Activated CD8-positive, alpha-beta memory T cell treated with anti-CD3 and anti-CD28 coated beads for 48 hours (primary cell): Measurements from ENCODE around the gene FOXO3.

Source experiments
- DNase-seq, 3 experiments: peaks; one replicate each; pipeline ENCODE4 v3.0.0-alpha.2; 2020; ENCODE audit warnings: low read depth in 2 of 3, low spot score in 2 of 3

The FOXO3 gene

GRCh38 chr6:108626777-108627176 is 66.1 kb downstream of the FOXO3 start:
- no peak for DNase-seq

DNA sequence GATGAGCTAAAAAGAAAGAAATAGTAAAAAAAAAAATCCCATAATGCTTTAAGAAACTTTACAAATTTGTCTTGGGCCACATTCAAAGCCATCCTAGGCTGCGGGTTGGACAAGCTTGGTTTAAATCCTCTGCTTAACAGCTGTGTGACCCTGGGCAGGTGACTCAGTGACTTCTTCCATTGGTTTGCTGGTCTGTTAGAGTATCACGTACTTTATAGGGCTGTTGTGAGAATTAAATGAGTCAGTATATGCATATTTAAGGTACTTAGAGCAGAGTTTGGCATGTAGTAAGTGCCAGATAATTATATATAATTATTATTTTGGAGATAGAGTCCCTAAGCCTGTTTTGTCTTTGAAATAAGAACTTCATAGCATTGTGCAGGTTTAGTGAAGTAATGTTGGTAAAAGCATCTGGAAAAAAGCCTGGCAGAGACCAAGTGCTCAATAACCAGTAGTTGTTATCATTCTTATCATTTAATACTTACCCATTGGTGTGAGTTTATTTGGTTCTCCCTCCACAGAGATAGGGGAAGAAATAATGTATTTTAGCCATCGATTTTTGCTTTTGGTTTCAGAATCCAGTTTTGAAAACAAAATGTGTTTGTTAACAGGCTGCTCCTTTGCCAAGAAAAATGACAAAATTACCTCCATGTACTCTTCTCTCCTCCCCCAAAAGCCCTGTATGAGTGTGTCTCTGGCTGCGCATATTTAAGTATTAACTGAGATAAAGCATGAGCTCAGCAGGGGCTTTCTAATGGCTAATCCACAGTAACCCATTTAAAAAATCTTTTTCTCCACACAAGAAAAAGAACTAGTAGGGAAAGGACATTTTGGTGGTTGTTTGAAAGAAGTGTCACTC is 67.2 kb downstream of the FOXO3 start:
- no peak for DNase-seq

DNA sequence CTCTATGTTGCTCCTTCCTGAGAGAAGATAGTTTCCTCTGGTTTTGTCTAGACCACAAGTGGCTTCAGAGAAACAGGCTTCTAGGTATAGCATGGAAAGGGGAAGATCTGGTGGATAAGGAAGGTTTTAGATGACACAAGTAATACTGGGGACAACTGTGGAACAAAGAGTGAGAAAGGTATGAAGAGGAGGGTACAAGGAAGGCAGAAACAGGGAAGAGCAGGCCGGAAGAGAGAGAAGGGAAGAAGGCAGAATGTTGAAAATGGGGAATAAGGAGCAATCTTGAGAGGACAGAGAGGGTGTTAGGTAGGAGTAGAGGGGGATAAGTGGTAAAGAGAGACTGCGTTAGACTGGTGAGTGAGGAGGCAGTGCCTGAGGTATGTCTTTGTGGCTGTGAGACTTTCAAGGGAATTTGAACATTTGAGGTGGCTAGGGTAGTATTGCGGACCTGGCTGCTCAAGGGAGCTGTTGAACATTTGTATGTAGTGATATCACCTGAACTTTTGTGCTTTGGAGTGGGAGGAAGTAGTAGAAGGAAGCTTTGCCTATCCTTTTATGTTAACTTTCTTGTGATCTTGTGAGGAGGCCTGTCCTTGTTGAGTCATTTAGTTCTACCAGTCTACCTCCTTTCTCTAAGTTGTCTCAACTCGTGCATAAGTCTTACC is 69.5 kb downstream of the FOXO3 start:
- DNase-seq, result no peak

GRCh38 chr6:108632441-108632840 is 71.7 kb downstream of the FOXO3 start:
- DNase-seq, result no peak

GRCh38 chr6:108633436-108633835 is 72.7 kb downstream of the FOXO3 start:
- no peak for DNase-seq

DNA sequence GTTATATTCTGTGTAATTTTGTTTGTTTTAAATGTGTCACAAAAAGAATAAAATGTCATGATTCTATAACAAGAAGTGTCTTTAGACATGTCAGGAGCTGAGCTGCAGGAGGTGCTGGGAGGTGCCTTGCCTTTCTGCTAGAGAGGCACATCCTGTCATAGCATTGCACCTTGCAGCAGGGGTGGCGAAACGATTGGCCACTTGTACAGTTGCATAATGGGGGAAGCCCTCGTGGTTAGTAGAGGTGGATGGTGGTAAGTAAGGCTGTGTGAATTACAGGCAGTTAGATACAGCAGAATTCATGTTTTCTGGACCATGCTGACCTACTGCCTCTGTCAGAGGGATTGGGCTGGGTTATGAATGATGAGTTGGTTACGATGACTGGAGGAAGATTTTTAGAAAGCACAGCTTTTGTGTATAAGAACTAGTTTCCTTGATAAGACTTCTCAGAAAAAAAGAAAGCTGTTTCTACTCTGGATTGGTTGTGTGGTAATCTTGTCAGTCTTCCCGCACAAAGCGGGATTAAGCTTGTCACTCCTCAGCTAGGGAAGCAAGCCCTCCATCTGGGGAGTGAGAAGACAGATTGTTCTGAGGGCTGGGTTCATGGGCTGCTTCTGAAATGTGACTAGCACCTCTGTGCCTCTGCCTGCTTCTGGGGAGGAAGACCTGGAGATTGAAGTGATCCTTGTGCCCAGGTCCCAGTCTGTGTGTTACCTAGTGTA is 74.9 kb downstream of the FOXO3 start:
- no peak for DNase-seq

GRCh38 chr6:108637963-108638362 is 77.2 kb downstream of the FOXO3 start:
- no peak for DNase-seq

DNA sequence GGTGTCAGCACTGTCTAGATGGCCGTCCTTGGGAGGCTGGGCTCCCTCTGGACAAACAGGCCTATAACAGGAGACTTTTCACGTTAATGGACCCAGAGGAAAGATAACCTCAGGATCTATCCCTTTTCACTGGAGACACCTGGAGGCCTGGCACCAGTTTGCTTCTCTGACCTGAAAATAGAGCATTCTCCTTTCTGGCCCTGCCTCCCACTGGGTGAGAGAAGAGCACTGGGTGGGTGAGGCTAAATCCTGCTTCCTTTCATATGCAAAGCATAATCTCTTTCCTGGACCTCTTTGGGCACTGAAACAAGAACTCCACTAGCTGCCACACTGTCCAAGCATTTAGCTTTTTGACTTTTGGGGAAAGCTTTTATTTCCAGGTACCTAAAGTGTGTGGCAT is 78.3 kb downstream of the FOXO3 start:
- no peak for DNase-seq

DNA sequence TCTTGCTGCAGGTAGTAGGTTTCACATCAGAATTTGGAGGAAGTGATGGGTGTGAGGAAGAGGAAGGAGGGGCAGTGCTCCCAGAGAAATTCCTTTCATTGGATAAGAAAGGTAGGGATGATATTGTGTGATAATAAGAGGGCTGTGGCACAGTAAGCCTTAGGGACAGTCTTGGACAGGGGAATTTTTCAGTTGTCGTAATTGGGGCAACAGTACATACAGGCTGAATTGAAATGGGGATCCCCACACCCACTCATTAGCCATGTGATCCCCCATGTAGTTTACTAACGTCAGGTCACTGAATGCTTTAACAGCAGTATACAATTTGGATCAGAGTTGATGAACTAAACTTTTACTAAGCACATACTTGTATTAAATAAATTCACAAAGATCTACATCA is 79.4 kb downstream of the FOXO3 start:
- no peak for DNase-seq

GRCh38 chr6:108643184-108643583 is 82.5 kb downstream of the FOXO3 start:
- DNase-seq, result no peak

GRCh38 chr6:108644252-108644651 is 83.5 kb downstream of the FOXO3 start:
- no peak for DNase-seq

DNA sequence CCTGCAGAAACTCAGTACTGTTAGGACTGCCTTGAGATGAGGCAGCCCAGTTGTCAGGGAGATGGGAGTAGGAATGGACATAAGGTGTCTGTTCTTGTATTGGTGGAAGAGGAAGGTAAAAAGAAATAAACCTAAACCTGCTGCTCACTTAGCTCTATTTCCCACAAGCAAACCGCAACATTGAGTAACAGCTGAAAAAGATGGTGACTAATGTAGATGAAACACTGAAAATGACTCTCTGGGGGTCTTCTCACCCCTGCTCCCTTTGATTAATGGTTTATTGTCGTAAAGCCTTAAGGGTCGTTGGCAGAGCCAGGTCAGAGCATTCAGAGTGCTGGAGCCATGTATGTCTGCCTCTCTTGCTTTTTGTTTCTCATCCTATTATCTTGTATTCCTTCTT is 87.5 kb downstream of the FOXO3 start:
- no peak for DNase-seq

DNA sequence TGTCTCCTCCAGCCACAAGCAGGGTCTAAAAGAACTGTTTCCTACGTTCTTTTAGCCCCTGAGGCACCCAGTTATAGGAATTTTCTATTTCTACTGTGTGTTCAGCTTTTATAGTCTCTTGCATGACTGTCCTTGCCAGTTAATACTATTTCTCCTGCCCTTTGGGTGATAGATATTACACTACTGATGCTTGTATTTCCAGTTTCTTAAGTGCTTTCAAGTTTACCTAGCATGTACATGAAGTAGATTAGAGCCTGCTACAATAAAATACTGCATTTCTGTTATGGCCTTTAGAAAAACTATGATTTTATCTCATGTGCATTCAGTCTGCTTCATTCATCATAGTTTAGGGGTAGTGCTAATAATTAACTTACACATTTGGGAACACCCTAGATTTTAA is 89.6 kb downstream of the FOXO3 start:
- DNase-seq, result no peak

DNA sequence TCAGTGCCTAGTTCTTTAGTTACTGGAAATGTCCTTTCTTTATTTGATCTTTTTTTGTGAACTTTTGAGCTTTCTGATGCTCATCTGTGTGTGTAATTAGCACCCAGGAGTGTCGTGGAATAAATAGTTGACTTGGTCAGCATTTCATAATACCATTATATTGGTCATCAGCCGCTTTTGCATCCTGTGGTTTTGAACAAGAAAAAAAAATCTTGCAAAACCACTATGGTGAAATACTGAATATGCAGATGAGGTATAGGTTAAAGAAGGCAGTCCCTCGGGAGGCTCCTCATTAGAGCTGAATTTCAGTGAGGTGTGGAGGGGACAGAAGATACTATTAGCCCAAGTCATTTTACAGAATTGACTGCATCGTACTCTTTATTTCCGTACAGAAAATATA is 90.1 kb downstream of the FOXO3 start:
- no peak for DNase-seq

GRCh38 chr6:108651340-108652227 is 90.9 kb downstream of the FOXO3 start:
- DNase-seq, result no peak

GRCh38 chr6:108652375-108652774 is 91.7 kb downstream of the FOXO3 start:
- DNase-seq, result no peak

DNA sequence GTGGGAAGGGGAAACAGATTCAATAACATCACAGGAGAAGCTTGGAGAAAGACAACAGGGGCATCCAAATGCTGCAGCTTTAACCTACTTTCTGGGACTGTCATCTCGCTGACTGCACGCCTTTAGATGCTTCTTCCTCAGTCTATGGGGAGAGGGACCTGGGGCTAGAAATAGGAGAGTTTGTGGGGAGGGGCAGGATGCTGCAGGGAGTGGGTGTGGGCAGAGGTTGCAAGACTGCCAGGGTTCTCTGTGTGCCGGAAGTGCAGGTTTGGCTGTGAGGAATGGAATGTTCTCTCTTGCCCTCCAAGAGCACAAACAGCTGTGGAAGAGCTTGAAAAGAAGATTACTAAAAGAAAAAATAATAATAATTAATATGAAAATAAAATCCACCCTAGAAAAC is 93.2 kb downstream of the FOXO3 start:
- DNase-seq, result no peak

- DNase-seq, result no peak
Measured at GRCh38 chr6:108654465-108655106, 93.9 kb downstream of the FOXO3 start.

- no peak for DNase-seq
Measured at GRCh38 chr6:108655806-108656651, 95.3 kb downstream of the FOXO3 start.

DNA sequence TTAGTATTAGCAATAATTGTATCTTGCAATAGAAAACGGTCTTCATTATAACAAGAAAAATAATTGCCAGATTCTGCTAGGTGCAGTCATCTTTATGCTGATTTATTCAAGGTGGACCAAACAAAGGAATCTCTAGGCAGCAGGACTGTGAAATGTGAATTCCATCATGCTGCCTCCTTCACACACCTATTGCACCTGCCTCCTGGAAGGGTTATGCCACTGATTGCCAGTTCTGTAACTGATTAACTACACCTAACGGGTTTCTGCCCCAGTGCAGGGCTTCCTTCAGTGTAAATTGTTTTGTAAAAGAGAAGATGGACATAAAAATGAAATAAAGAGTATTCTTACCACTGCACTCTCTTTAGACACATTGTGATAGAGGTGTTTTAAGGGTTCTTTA is 96.1 kb downstream of the FOXO3 start:
- no peak for DNase-seq
